Right renal pelvis (tissue), 4 donors: ENCODE results near the gene SLC8A3. TPM values are rescaled to one million over a fixed set of nuclear protein-coding genes. Genes with fewer than 3 reads are reported as not detected.
"Not testable (repeated sequence)": the region's sequence is repeated elsewhere in the genome, so short reads cannot be mapped to it uniquely, and the experiment has no call there.

Experiments
- DNase-seq, 4 donors: peaks; one replicate each; pipeline ENCODE4 v3.0.0-alpha.2; 2013; ENCODE audit warnings: low read depth in 4 of 4, low spot score in 3 of 4, missing footprints in 1 of 4
- polyA plus RNA-seq, 4 donors: library from polyadenylated mRNA; unstranded; fragments of 120-200 nt; gene quantifications; one replicate each; pipeline ENCODE4 v1.2.1, GENCODE V29; 2013; ENCODE audit not compliant: insufficient read length in 4 of 4

The SLC8A3 gene
- polyA plus RNA-seq = under 1 TPM; 0.24 to 0.67 (median 0.42) TPM

GRCh38 chr14:70188659-70189455, at the start of gene SLC8A3:
Gene SLC8A3 (minus strand): TSS chr14:70188951. CDS start chr14:70168422, 20,529 bp downstream.
- peak in 1 of 4 donors; percentile 21 for DNase-seq

- DNase-seq = no peak
These were observed 49.0 kb upstream of the SLC8A3 start for GRCh38 chr14:70237710-70238109.

DNA sequence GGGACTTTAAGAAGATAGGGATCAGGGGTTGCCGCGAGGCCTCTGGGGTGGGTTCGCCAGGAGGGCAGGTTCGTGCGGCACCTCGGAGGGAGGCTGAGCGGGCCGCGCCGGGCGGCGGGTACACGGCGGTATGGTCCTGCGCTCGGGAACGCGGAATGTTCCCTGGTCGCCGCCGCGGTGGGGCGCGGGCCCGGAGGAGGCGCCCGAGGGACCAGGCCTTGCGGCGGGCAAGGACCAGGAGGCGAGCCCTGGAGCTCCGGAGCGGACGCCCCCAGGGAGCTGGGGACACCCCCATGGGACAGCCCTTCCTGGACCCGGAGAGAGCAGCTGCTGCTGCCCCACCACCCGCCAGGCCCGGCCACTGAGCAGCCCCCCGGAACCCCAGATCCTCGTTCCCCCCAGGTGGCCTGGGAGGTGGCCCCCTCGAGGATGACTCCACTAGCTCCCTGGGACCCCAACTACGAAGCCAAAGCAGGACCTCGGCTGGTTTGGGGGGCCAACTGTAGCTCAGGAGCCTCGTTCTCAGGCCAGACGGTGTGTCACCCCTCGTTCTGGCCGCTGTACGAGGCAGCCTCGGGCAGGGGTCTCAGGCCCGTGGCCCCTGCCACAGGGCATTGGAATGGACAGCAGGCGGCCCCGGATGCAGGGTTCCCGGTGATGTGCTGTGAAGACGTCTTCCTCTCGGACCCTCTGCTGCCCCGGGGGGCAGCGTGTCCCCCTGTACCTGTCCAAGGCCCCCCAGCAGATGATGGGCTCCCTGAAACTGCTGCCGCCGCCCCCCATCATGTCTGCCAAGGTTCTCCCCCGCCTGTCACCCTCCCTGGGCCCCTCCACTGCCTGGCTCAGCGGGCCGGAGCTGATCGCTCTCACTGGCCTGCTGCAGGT, 45.6 kb upstream of the SLC8A3 start:
- DNase-seq = no peak

- not testable (repeated sequence) for DNase-seq
These were observed 43.2 kb upstream of the SLC8A3 start for GRCh38 chr14:70231756-70232544.

DNA sequence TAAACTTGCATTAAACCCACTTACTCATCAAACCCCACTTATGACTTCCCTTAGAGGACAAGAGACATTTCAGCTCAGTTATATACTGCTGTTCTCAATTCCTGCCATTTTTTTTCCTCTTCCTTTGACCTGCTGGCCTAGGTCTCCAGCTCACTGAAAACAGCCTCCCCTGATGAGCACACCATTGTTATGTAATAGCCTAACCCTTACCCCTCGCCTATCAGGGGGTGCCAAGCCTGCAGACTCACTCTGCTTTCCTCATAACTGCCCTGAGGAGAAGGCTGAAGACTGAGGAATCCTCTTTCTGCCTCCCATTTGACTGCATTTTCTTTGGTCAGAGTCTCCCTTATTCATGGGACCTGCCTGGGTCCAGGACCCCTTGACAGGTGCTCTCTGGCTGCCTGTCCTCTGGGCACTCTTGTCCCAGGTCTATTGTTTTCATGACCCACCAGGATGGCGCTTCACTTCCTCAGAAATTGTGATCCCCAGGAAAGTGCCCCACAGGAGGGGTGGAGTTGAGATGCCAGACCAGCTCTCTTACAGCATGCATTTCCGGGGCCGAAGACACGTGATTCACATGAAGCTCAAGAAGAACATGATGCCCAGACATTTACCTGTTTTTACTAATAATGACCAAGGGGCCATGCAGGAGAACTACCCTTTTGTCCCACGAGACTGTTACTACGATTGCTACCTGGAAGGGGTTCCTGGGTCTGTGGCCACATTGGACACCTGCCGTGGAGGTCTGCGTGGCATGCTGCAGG, 41.3 kb upstream of the SLC8A3 start:
- not testable (repeated sequence) for DNase-seq

DNA sequence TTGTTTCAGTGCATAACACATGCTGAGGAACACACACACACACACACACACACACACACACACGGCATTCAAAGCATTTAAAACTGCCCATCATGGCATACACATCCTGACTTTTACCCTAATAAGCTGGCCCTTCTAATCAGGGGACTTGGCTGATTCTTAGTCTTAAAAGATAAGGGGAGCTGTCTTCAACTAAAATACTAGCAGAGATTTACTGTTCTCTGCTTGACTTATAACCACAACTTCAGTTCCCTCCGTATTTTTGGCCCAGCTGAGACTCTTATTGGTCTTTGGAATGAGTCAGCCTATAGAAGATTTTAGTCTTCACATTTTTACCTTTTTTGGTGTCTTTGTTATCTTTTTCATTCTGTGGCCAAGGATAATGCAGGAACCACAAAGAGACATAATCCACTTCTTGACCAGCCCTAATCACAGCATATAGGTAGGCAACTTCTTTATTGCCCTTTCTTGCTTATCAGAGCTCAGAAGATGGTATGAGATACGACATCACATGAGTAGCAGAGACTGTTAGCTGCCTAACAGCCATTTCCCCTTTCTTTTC, 25.1 kb upstream of the SLC8A3 start:
- peak in 1 of 4 donors; percentile 2 for DNase-seq

DNA sequence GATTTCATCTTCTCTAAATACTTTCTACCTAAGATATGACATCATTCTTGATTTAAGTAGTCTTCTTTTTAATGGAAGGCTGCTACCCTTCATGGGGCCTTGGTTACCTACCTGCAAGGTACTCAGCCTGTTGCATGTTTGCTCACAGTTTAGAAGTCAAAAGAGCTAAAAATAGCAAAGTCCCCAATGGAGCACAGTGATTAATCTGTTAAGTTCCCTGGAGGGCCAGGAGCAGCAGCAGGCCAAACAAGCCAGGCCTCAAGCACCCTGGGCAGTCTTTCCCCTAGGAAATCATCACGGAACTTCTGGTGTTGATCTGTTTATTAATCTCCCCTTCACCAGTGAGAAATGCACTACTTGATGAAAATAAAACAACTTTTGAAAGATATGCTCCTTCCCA, 24.0 kb upstream of the SLC8A3 start:
- DNase-seq = no peak

DNA sequence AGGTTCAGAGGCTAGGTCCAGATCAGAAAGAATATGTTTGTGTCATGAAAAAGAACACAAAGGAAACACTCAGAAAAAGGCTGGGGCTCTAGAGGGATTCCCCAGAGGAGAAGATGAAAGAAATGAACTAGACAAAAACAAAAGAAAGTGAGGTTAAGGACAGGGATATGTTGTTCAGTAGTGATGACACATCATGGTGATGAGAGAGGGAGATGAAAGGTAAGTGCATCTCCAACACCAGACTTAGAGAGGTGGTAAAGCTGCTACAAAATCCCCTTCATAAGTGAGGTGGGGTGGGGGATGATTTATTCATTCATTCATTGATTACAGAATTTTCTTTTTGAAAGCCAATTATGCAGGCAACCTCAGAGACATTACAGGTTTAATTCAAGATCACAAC, 19.6 kb upstream of the SLC8A3 start:
- DNase-seq = no peak

GRCh38 chr14:70203686-70204085, 14.9 kb upstream of the SLC8A3 start:
- no peak for DNase-seq

DNA sequence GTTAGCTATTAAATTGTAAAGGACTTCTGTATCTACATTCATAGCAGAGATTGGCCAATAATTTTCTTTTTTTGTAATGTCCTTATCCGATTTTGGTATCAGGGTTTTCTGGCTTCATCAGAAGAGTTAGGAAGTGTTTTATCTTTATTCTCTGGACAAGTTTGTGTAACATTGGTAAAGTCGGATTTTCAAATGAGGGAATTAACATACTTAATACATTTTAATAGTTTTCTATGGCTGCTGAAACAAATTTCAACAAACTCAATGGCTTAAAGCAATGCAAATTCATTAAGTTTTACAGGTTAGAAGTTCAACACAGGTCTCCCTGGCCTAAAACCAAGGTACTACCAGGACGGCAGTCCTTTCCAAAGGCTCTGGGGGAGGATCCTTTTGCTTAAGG, 13.2 kb upstream of the SLC8A3 start:
- DNase-seq = no peak

DNA sequence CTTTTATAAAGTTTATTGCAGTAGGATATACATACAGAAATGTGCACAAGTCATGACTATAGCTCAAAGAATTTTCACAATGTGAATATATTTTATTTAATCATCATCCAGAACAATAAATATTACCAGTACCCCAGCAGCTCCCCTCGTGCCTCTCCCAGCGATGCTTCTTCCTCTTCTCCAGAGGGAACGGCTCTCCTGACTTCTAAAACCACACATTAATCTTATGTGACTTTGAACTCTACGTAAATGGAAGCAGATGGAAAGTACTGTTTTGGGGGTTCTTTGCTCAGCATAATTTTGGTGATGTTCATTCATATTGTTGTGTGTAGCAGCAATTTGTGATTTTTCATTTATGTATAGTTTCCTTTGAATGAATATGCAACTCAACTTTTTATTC, 4.6 kb upstream of the SLC8A3 start:
- DNase-seq = no peak

- DNase-seq = no peak
These were observed 4.2 kb upstream of the SLC8A3 start for GRCh38 chr14:70192915-70193314.

- no peak for DNase-seq
These were observed 1.4 kb upstream of the SLC8A3 start for GRCh38 chr14:70190156-70190555.

DNA sequence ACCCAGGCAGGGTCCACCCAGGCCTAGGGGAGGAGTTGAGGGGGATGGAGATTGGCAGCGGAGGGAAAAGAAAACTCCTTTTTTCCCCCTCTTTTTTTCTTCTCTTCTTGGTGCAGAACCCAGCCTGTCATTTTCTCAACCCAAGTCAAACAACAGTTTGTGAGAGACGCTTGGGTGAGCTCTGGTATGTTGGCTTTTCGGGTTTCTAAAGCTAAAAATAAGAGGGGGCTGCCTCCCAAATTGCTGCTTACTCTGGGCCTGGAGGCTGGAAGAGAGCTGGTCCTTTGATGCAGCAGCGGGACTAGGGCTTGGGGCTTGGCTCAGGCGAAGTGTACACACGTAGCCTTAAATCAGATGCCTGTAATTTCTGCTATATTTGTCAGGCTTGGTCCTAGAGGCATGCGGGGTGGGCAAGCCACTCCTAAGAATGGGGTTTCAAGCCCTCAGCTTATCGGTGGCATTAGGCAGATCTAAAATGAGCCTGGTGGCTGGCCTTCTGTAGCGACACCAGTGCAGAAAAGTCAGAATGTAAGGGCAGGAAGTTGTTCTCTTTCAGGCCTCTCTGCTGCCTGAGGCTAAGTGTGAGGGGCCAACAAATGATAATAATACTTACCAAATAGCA, 816 bp upstream of the SLC8A3 start:
- no peak for DNase-seq

GRCh38 chr14:70188322-70188658, 461 bp downstream of the SLC8A3 start:
- DNase-seq = no peak

DNA sequence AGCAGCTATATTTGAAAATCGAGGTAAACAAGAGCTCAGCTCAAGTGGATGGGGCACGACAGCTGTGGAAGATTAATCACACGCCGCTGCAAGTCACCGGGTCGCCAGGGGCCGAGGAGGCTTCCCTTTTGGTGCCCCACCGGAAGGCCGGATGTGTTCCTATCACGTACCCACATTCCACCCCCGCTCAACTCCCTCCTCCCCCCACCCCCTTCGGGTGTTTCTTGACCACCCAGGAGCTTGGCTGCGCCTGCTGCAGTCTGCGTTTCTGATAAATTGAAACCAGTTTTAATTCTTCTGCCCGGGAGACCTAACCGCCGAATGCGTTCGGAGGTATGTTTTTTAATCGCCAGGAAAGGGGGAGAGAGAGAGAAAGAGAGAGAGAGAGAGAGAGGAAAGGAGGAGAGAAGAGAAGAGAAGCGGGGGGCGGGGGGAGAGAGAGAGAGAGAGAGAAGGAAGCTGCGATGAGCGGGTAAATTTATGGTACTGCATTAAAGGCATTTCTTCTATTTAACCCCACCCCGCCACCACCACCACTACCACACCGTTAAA, 1.8 kb downstream of the SLC8A3 start:
- DNase-seq = peak in 1 of 4 donors; percentile 15

DNA sequence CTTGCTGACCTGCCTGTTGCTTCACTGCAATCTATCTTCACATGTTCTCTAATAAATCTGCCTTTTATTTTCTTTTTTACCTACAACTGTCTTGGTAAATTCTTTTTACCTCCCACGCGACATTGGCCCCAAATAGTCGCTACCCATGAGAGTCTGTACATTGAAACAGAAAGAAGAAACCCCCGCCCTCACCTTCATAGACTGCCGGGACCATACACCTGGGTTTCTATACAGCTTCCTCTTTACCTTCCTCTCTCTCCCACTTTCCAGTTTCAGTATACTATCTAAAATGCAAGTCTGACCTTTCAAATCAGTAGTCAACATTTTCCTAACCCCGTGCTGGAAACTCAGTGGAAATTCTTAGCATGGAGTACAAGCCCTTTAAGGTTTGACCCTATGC, 4.8 kb downstream of the SLC8A3 start:
- DNase-seq = no peak

- no peak for DNase-seq
These were observed 7.5 kb downstream of the SLC8A3 start for GRCh38 chr14:70181276-70181675.

- no peak for DNase-seq
These were observed 8.0 kb downstream of the SLC8A3 start for GRCh38 chr14:70180718-70181117.
